Measurements from ENCODE around the gene CCNF.

CCNF gene

GRCh38 chr16:2507665-2508064 lies 78.4 kb downstream of the CCNF start:
- DNase-seq, result peak; percentile 42
